Osteoblast (primary cell): ENCODE results near the gene TIAM2. TPM values are rescaled to one million over a fixed set of nuclear protein-coding genes. Genes with fewer than 3 reads are reported as not detected.

Experiments
- DNase-seq: peaks from one replicate; pipeline ENCODE4 v3.0.0; 2011; ENCODE audit warnings: low spot score, mixed read lengths; ENCODE audit not compliant: insufficient read length; ENCODE audit errors: missing footprints
- H2AFZ ChIP-seq: 2 replicates; pipeline ENCODE4 v1.6.0; 2011; ENCODE audit warnings: mild to moderate bottlenecking, low read length
- H3K27ac ChIP-seq: 2 replicates; pipeline ENCODE4 v1.5.1; 2011; ENCODE audit warnings: mild to moderate bottlenecking, low read depth, low read length, moderate library complexity
- H3K27me3 ChIP-seq: 2 replicates; pipeline ENCODE4 v1.6.0; 2012; ENCODE audit warnings: mild to moderate bottlenecking, control low read depth, inconsistent platforms, low read length, moderate library complexity; ENCODE audit not compliant: insufficient read depth
- H3K36me3 ChIP-seq: 2 replicates; pipeline ENCODE4 v1.5.1; 2011; ENCODE audit warnings: mild to moderate bottlenecking, low read length, control low read depth, moderate library complexity; ENCODE audit not compliant: insufficient read depth
- H3K4me1 ChIP-seq: 2 replicates; pipeline ENCODE4 v1.5.1; 2011; ENCODE audit warnings: mild to moderate bottlenecking, low read length, control low read depth, moderate library complexity; ENCODE audit not compliant: insufficient read depth
- H3K4me2 ChIP-seq: 2 replicates; pipeline ENCODE4 v1.6.0; 2011; ENCODE audit warnings: mild to moderate bottlenecking, low read length; ENCODE audit not compliant: insufficient read depth
- H3K4me3 ChIP-seq: fragments of 200-600 bp; sonication (generic); 3 replicates; pipeline ENCODE4 v1.5.1; 2012; ENCODE audit warnings: mild to moderate bottlenecking, low read length, inconsistent platforms; ENCODE audit not compliant: insufficient read depth
- H3K79me2 ChIP-seq: 2 replicates; pipeline ENCODE4 v1.6.0; 2012; ENCODE audit warnings: mild to moderate bottlenecking, low read length, control low read depth, inconsistent platforms; ENCODE audit not compliant: insufficient read depth
- H3K9me3 ChIP-seq: 2 replicates; pipeline ENCODE4 v1.5.1; 2011; ENCODE audit warnings: low read depth, low read length, control low read depth
- H4K20me1 ChIP-seq: 2 replicates; pipeline ENCODE4 v1.6.0; 2012; ENCODE audit warnings: mild to moderate bottlenecking, low read length, control low read depth; ENCODE audit not compliant: insufficient read depth
- total RNA-seq: library from RNA; depleted of rRNA; stranded (reverse); fragments of >200 nt; gene quantifications from 2 replicates; pipeline ENCODE4 v1.2.3, GENCODE V29; 2012
- TF ChIP-seq, protein P1 (sequence below): IDR thresholded peaks from 2 replicates; pipeline ENCODE4 v1.5.1; 2011; ENCODE audit warnings: mild to moderate bottlenecking, low read depth, low read length, moderate library complexity; ENCODE audit errors: extremely low read depth

The TIAM2 gene
- total RNA-seq, 1 donor: 31.8 TPM

GRCh38 chr6:155292711-155293110, 297.6 kb downstream of the TIAM2 start:
- Histone ChIP-seq H3K27ac (no peak overlapping the region), H3K9me3 (no peaks in the 10 kb centered on the region), H3K4me3 (no peak overlapping the region), H3K36me3 (peaks cover 23% of the 10 kb centered on the region), H3K27me3 (no peaks in the 10 kb centered on the region), H2AFZ (no peak overlapping the region), H3K79me2 (no peaks in the 10 kb centered on the region), H4K20me1 (no peaks in the 10 kb centered on the region), H3K4me2 (no peak overlapping the region), H3K4me1 (no peaks in the 10 kb centered on the region)
- TF ChIP-seq, protein P1, sequence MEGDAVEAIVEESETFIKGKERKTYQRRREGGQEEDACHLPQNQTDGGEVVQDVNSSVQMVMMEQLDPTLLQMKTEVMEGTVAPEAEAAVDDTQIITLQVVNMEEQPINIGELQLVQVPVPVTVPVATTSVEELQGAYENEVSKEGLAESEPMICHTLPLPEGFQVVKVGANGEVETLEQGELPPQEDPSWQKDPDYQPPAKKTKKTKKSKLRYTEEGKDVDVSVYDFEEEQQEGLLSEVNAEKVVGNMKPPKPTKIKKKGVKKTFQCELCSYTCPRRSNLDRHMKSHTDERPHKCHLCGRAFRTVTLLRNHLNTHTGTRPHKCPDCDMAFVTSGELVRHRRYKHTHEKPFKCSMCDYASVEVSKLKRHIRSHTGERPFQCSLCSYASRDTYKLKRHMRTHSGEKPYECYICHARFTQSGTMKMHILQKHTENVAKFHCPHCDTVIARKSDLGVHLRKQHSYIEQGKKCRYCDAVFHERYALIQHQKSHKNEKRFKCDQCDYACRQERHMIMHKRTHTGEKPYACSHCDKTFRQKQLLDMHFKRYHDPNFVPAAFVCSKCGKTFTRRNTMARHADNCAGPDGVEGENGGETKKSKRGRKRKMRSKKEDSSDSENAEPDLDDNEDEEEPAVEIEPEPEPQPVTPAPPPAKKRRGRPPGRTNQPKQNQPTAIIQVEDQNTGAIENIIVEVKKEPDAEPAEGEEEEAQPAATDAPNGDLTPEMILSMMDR: no peak
- no peak for DNase-seq

- no peaks in the 10 kb centered on the region for H3K4me1 ChIP-seq
- H4K20me1 ChIP-seq: no peaks in the 10 kb centered on the region
- H3K4me3 ChIP-seq: no peak overlapping the region
- DNase-seq: no peak
- no peak overlapping the region for H2AFZ ChIP-seq
- H3K79me2 ChIP-seq: no peaks in the 10 kb centered on the region
- no peak overlapping the region for H3K27ac ChIP-seq
- H3K9me3 ChIP-seq: no peaks in the 10 kb centered on the region
- H3K4me2 ChIP-seq: no peak overlapping the region
- H3K36me3 ChIP-seq: peaks cover 19% of the 10 kb centered on the region
- H3K27me3 ChIP-seq: no peaks in the 10 kb centered on the region
- TF ChIP-seq, protein P1: no peak
Measured at GRCh38 chr6:155297669-155298068, 302.6 kb downstream of the TIAM2 start.

DNA sequence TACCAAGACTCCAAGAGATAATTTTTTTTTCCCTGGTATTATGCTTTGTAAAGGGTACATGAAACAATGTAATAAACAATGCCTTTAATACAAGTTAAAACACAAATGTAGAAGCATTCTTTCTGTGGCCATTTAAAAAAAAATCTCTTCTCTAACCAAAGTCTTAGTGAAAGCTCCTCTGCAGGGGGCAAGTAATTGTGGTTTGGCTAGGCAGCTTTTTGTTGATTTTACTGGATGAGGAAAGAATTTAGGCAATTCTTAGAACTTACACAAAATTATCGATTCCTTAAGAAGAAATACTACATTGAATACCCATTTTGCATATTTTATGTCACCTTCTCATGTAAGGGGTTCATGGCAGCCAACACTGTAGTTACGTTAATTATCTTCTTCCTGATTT, 306.8 kb downstream of the TIAM2 start:
- H3K4me3 ChIP-seq: no peak overlapping the region
- TF ChIP-seq, protein P1: no peak
- H3K27ac ChIP-seq: no peak overlapping the region
- H3K79me2 ChIP-seq: peaks cover 4% of the 10 kb centered on the region
- H3K4me2 ChIP-seq: no peak overlapping the region
- no peaks in the 10 kb centered on the region for H4K20me1 ChIP-seq
- H3K4me1 ChIP-seq: no peaks in the 10 kb centered on the region
- H3K36me3 ChIP-seq: peaks cover 3% of the 10 kb centered on the region
- no peaks in the 10 kb centered on the region for H3K9me3 ChIP-seq
- DNase-seq: no peak
- no peaks in the 10 kb centered on the region for H3K27me3 ChIP-seq
- no peak overlapping the region for H2AFZ ChIP-seq

DNA sequence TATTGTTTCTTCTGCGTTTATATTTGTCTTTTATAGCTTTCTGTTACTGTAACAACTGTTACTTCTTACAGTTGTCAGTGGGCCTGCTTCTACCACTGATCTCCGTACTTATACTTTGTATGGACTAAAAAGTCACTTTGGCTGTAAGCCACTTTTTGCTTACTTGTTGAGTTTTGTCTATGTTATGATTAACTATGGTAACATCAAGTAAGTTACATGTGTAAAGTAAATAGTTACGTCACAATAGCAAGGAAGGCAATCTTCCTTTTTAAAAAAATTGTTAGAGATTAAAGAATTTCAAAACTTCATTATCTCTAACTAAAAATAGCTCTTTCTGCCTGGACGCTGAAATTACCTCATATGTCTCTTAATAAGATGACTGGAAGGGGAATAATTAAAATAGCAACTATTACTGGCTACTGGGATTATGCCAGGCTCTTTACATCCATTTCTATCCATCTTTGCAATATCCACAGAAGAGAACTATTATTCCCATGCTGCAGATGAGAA, 308.3 kb downstream of the TIAM2 start:
- H3K27ac ChIP-seq: no peak overlapping the region
- H3K4me2 ChIP-seq: no peak overlapping the region
- no peaks in the 10 kb centered on the region for H3K4me1 ChIP-seq
- H2AFZ ChIP-seq: no peak overlapping the region
- no peaks in the 10 kb centered on the region for H4K20me1 ChIP-seq
- no peak overlapping the region for H3K4me3 ChIP-seq
- peaks cover 17% of the 10 kb centered on the region for H3K36me3 ChIP-seq
- no peak for DNase-seq
- no peaks in the 10 kb centered on the region for H3K9me3 ChIP-seq
- H3K79me2 ChIP-seq: peaks cover 17% of the 10 kb centered on the region
- no peaks in the 10 kb centered on the region for H3K27me3 ChIP-seq
- TF ChIP-seq, protein P1: no peak
